ENCODE results near the gene FBXL15.

- no peak for TF ChIP-seq CTCF (IDR thresholded peaks at IDR 0.05; ENCODE audit: insufficient read depth, low read depth, low read length)
- TF ChIP-seq EZH2 (IDR thresholded peaks at IDR 0.05; ENCODE audit: insufficient read depth, low read length), result no peak
Measured at GRCh38 chr10:102412293-102412692, 8.3 kb upstream of the FBXL15 start.
